NCI-H345 treated with DMSO at 0.1 percent for 48 hours (cell line): ENCODE results near the gene TULP4.
"Not testable (repeated sequence)": the region's sequence is repeated elsewhere in the genome, so short reads cannot be mapped to it uniquely, and the experiment has no call there.

Experiments
- DNase-seq: peaks from one replicate; lab custom pipeline; 2025; ENCODE audit not compliant: unreplicated experiment; lab: John Stamatoyannopoulos, UW

Gene TULP4

GRCh38 chr6:158327211-158327610 lies 14.9 kb downstream of the TULP4 start:
- no peak for DNase-seq

DNA sequence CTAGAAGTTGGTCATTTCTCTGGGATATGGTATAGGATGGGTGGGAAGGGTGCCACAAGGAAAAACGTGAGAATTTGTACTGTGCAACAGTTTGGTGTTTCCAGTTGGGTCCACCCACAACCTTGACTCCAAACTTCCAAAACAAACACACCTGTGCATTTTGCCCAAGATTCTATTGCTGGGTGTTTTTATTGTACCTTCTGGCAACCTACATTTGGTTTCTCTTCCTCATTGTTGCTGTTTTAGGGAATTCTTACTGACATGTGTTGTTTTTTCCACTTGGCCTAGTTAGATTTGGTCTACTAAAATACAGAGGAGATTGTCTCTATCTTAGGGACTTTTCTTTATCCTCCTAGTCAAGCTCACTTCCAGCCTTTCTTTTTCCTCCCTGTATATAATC lies 16.7 kb downstream of the TULP4 start:
- no peak for DNase-seq

GRCh38 chr6:158329531-158329930 lies 17.3 kb downstream of the TULP4 start:
- no peak for DNase-seq

DNA sequence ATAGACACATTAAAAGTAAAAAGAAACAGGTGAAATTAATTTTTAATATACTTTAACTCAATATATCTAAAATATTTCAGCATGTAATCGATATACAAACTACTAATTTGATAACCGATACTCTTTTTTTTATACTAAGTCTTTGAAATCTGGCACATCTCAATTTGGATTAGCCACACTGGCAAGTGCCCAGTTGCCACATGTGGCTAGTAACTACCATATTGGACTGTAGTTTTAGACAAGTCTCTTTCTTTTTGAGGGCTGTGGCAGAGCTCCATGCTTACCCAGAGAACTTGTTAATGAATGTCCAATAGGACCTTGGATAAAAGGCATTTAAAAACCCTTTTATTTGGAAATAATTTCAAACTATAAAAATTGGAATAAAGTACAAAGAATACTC lies 17.8 kb downstream of the TULP4 start:
- DNase-seq, result no peak

GRCh38 chr6:158332237-158332636 lies 20.0 kb downstream of the TULP4 start:
- no peak for DNase-seq

DNA sequence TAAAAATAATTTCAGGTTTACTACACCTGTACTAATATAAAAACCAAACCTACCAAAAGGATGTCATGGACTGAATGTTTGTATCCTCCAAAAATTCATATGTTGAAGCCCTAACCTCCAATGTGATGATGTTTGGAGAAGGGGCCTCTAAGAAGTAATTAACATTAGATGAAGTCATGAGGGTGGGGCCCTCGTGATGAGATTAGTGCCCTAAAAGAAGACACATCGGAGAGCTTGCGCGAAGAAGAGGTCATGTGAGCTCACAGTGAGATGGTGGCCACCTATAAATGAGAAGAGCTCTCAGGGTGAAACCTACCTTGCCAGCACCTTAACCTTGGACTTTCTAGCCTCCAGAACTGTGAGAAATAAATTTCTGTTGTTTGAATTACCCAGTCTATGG lies 20.8 kb downstream of the TULP4 start:
- no peak for DNase-seq

GRCh38 chr6:158334534-158334933 lies 22.3 kb downstream of the TULP4 start:
- DNase-seq, result no peak

GRCh38 chr6:158337332-158337731 lies 25.1 kb downstream of the TULP4 start:
- no peak for DNase-seq

- no peak for DNase-seq
These were observed 26.2 kb downstream of the TULP4 start for GRCh38 chr6:158338311-158339112.

DNA sequence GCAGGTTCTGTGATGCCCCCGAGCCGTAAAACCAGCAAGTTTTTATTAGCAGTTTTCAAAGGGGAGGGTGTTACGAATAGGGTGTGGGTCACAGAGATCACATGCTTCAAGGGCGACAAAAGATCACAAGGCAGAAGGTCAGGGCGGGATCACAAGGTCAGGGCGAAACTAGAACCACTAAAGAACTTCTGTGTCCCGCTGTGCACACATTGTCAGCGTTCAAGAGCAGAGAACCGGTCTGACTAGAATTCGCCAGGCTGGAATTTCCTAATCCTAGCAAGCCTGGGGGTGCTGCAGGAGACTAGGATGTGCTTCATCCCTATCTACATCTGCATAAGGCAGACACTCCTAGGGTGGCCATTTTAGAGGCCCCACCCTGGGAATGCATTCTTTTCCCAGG lies 26.9 kb downstream of the TULP4 start:
- not testable (repeated sequence) for DNase-seq

- DNase-seq, result no peak
These were observed 28.0 kb downstream of the TULP4 start for GRCh38 chr6:158340252-158340651.

- DNase-seq, result no peak
These were observed 32.3 kb downstream of the TULP4 start for GRCh38 chr6:158344534-158344933.

DNA sequence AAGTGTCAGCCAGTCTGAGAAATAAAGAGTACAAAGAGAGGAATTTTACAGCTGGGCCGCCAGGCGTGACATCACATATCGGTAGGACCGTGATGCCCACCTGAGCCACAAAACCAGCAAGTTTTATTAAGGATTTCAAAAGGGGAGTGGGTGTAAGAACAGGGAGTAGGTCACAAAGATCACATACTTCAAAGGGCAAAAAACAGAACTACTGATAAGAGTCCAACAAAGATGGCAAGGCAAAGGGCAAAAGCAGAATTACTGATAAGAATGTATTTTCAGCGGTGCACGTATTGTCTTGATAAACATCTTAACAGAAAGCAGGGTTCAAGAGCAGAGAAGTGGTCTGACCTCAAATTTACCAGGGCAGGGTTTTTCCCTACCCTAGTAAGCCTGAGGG lies 33.2 kb downstream of the TULP4 start:
- DNase-seq, result not testable (repeated sequence)

- DNase-seq, result no peak
These were observed 35.1 kb downstream of the TULP4 start for GRCh38 chr6:158347335-158347734.

GRCh38 chr6:158348737-158349504 lies 36.7 kb downstream of the TULP4 start:
- DNase-seq, result not testable (repeated sequence)

GRCh38 chr6:158349505-158350275 lies 37.4 kb downstream of the TULP4 start:
- not testable (repeated sequence) for DNase-seq

DNA sequence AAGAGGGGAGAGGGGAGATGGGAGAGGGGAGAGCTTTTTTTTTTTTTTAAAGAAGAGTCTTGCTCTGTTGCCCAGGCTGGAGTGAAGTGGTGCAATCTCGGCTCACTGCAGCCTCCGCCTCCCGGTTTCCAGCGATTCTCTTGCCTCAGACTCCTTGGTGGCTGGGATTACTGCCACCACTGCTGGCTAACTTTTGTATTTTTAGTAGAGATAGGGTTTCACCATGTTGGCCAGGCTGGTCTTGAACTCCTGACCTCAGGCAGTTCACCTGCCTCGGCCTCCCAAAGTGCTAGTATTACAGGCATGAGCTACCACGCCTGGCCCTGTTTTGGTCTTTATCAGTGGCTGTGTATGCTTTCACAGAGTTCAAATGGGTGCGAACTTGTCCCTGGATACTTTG lies 38.5 kb downstream of the TULP4 start:
- not testable (repeated sequence) for DNase-seq

DNA sequence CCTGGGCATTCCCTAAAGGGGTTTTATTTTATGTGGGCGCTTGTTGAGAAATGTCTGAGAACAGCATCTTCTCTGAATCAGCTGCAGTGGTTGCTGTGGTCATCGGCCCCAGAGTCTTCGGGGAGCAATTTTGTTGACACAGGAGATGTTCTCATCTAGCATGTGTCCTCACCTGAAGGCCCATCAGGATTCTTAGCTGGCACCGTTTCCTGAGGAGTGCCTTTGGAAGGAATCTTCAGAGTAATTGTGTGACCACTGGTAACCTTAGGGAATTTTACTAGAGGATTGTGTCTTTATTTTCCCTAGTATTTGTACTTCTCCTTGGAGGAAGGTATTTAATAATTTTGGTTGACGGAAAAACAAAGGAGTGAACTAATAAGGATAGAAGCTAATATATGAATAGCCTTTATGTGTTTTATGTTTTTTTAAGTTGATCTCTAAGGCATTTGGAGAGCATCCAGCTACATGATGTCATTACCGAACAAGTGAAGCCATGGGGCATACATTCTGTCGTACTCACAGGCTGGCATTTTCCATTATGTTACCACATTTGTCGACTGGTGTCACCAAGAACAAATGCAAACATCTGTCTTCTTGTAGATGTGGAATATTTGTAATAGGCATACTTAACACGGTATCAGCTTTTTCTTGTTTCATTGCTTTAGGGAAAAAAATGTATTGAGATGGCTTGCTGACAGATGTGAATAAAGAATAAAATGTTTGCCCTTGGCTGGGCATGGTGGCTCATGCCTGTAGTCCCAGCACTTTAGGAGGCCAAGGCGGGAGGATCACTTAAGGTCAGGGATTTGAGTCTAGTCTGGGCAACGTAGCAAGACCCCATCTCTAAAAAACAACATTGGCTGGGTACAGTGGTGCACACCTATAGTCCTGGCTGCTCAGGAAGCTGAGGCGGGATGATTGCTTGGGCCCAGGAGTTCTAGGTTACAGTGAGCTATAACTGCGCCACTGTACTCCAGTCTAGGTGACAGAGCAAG lies 41.9 kb downstream of the TULP4 start:
- DNase-seq, result no peak

DNA sequence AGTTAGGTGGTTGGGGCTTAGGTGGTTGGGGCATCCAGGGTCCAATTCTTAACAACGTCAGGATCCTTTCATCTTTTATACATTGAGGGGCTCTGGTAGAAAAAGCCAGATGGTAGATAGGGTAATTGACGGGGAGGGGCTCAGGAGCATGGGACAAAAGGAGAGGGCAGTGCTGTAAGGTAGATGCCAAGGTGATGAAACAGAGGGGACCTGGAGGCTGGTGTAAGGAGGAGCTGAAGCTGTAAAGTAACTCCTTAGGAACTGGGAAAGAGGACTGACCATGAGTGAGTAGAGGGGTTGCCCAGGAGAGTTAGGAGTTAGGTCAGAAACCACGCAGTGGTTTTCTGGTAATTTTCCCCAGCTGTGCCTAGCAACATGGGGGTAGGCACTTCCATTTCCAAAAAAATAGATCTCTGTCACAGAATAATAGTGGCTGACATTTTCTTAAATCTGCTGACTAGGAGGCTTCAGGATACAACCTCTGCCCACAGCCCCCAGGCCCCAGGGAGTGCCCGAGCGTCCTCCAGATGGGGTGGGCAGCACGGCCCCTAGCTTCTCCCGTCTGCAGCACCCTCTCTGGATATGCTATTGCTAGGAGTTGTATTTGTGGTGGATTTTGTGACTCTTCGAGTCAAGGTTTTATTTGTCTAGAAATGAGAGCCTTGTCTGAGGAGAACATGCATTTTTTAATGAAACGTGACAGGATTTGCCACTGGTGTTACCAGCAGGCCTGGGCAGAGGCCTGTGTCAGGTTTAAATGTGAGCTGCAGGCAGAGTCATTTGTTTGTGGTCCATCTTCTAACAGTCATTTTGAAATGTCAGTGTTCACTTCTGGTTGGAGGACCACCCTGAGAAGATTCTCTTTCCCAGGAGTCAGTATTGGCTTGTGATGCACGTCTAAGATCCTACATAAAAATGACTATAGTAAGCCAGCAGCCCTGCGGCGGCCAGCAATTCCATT lies 44.6 kb downstream of the TULP4 start:
- DNase-seq, result no peak
